ENCODE data around the gene CAMSAP1.

Gene CAMSAP1

GRCh38 chr9:135776893-135777622 lies 130.3 kb downstream of the CAMSAP1 start:
- no peak for DNase-seq (ENCODE audit: low read depth in 1 of 2, low spot score in 1 of 2)

GRCh38 chr9:135775911-135776310 lies 131.4 kb downstream of the CAMSAP1 start:
- no peak for DNase-seq (ENCODE audit: low read depth in 1 of 2, low spot score in 1 of 2)

- DNase-seq (ENCODE audit: low read depth in 1 of 2, low spot score in 1 of 2) = no peak
Measured at GRCh38 chr9:135774794-135775525, 132.4 kb downstream of the CAMSAP1 start.

- no peak for DNase-seq (ENCODE audit: low read depth in 1 of 2, low spot score in 1 of 2)
Measured at GRCh38 chr9:135774239-135774747, 133.1 kb downstream of the CAMSAP1 start.

GRCh38 chr9:135773530-135774238 lies 133.7 kb downstream of the CAMSAP1 start:
- DNase-seq (ENCODE audit: low read depth in 1 of 2, low spot score in 1 of 2) = no peak

- no peak for DNase-seq (ENCODE audit: low read depth in 1 of 2, low spot score in 1 of 2)
Measured at GRCh38 chr9:135772702-135773493, 134.4 kb downstream of the CAMSAP1 start.

GRCh38 chr9:135772056-135772646 lies 135.2 kb downstream of the CAMSAP1 start:
- no peak for DNase-seq (ENCODE audit: low read depth in 1 of 2, low spot score in 1 of 2)

GRCh38 chr9:135771401-135772051 lies 135.8 kb downstream of the CAMSAP1 start:
- DNase-seq (ENCODE audit: low read depth in 1 of 2, low spot score in 1 of 2) = no peak

- no peak for DNase-seq (ENCODE audit: low read depth in 1 of 2, low spot score in 1 of 2)
Measured at GRCh38 chr9:135770771-135771170, 136.6 kb downstream of the CAMSAP1 start.

GRCh38 chr9:135770203-135770535 lies 137.2 kb downstream of the CAMSAP1 start:
- DNase-seq (ENCODE audit: low read depth in 1 of 2, low spot score in 1 of 2) = no peak

- no peak for DNase-seq (ENCODE audit: low read depth in 1 of 2, low spot score in 1 of 2)
Measured at GRCh38 chr9:135769489-135770202, 137.7 kb downstream of the CAMSAP1 start.

GRCh38 chr9:135768516-135769218 lies 138.7 kb downstream of the CAMSAP1 start:
- DNase-seq (ENCODE audit: low read depth in 1 of 2, low spot score in 1 of 2) = no peak

- no peak for DNase-seq (ENCODE audit: low read depth in 1 of 2, low spot score in 1 of 2)
Measured at GRCh38 chr9:135766707-135767106, 140.6 kb downstream of the CAMSAP1 start.

- no peak for DNase-seq (ENCODE audit: low read depth in 1 of 2, low spot score in 1 of 2)
Measured at GRCh38 chr9:135766251-135766650, 141.1 kb downstream of the CAMSAP1 start.

- DNase-seq (ENCODE audit: low read depth in 1 of 2, low spot score in 1 of 2) = no peak
Measured at GRCh38 chr9:135765416-135765815, 141.9 kb downstream of the CAMSAP1 start.

GRCh38 chr9:135764731-135765130 lies 142.6 kb downstream of the CAMSAP1 start:
- no peak for DNase-seq (ENCODE audit: low read depth in 1 of 2, low spot score in 1 of 2)

- DNase-seq (ENCODE audit: low read depth in 1 of 2, low spot score in 1 of 2) = no peak
Measured at GRCh38 chr9:135763716-135764446, 143.5 kb downstream of the CAMSAP1 start.

- no peak for DNase-seq (ENCODE audit: low read depth in 1 of 2, low spot score in 1 of 2)
Measured at GRCh38 chr9:135762921-135763320, 144.4 kb downstream of the CAMSAP1 start.
